Activated naive CD4-positive, alpha-beta T cell treated with anti-CD3 and anti-CD28 coated beads, Interleukin-2, amount 10 ng/mL, durations not matched to agents 7 days and 5 days (primary cell): ENCODE data around the gene MRAP2.
"Not testable (repeated sequence)": the region's sequence is repeated elsewhere in the genome, so short reads cannot be mapped to it uniquely, and the experiment has no call there.

Source experiments
- CTCF ChIA-PET: fragments of 350-600 bp; sonication (Branson Sonifier 250); formaldehyde crosslinking; loops from one replicate; lab custom pipeline; 2021; ENCODE audit warnings: antibody characterized with exemption; lab: Charles Lee
- DNase-seq: peaks from one replicate; pipeline ENCODE4 v3.0.0-alpha.2; 2020
- H3K27ac Mint-ChIP-seq: one replicate; pipeline ENCODE4 v1.8.0; 2021; ENCODE audit warnings: mild to moderate bottlenecking, moderate library complexity, mixed read lengths
- H3K27me3 Mint-ChIP-seq: one replicate; pipeline ENCODE4 v1.8.0; 2021; ENCODE audit warnings: mild to moderate bottlenecking, mixed read lengths
- H3K36me3 Mint-ChIP-seq: one replicate; pipeline ENCODE4 v1.8.0; 2021; ENCODE audit warnings: mixed read lengths
- H3K4me1 Mint-ChIP-seq: one replicate; pipeline ENCODE4 v1.8.0; 2021; ENCODE audit warnings: mixed read lengths
- H3K4me3 Mint-ChIP-seq: one replicate; pipeline ENCODE4 v1.8.0; 2021; ENCODE audit warnings: mild to moderate bottlenecking, moderate library complexity, mixed read lengths
- H3K9me3 Mint-ChIP-seq: one replicate; pipeline ENCODE4 v1.8.0; 2021; ENCODE audit warnings: mixed read lengths

The MRAP2 gene

GRCh38 chr6:84111351-84111750, 77.8 kb downstream of the MRAP2 start:
- H3K4me1 Mint-ChIP-seq, H3K36me3 Mint-ChIP-seq, CTCF ChIA-PET, DNase-seq, H3K4me3 Mint-ChIP-seq, H3K9me3 Mint-ChIP-seq, H3K27ac Mint-ChIP-seq, H3K27me3 Mint-ChIP-seq: not testable (repeated sequence)

- H3K27me3 Mint-ChIP-seq = not testable (repeated sequence)
Measured at GRCh38 chr6:84114933-84115594, 81.5 kb downstream of the MRAP2 start.

GRCh38 chr6:84118191-84118590, 84.6 kb downstream of the MRAP2 start:
- Mint-ChIP-seq H3K27ac (no peak overlapping the region), H3K4me1 (no peaks in the 10 kb centered on the region), H3K27me3 (no peaks in the 10 kb centered on the region), H3K36me3 (peaks cover 2% of the 10 kb centered on the region), H3K9me3 (peaks cover 6% of the 10 kb centered on the region), H3K4me3 (no peak overlapping the region)
- no peak for DNase-seq
- CTCF ChIA-PET = no interaction called here

More at GRCh38 chr6:84114933-84115594, 81.5 kb downstream of the MRAP2 start:
- H3K36me3 Mint-ChIP-seq, H3K27ac Mint-ChIP-seq, H3K9me3 Mint-ChIP-seq, H3K4me3 Mint-ChIP-seq, H3K4me1 Mint-ChIP-seq, DNase-seq, CTCF ChIA-PET: not testable (repeated sequence)

GRCh38 chr6:84119277-84119676, 85.7 kb downstream of the MRAP2 start:
- H3K27me3 Mint-ChIP-seq = no peaks in the 10 kb centered on the region
- H3K9me3 Mint-ChIP-seq = peaks cover 5% of the 10 kb centered on the region
- no peak overlapping the region for H3K27ac Mint-ChIP-seq
- H3K4me1 Mint-ChIP-seq = no peaks in the 10 kb centered on the region
- DNase-seq = no peak
- H3K36me3 Mint-ChIP-seq = peaks cover 2% of the 10 kb centered on the region
- CTCF ChIA-PET = no interaction called here
- no peak overlapping the region for H3K4me3 Mint-ChIP-seq

- no peaks in the 10 kb centered on the region for H3K27me3 Mint-ChIP-seq
- peaks cover 13% of the 10 kb centered on the region for H3K36me3 Mint-ChIP-seq
- DNase-seq = no peak
Measured at GRCh38 chr6:84123186-84123585, 89.6 kb downstream of the MRAP2 start.

GRCh38 chr6:84129588-84129987, 96.0 kb downstream of the MRAP2 start:
- H3K27ac Mint-ChIP-seq, H3K4me3 Mint-ChIP-seq, DNase-seq, H3K4me1 Mint-ChIP-seq, H3K9me3 Mint-ChIP-seq, H3K27me3 Mint-ChIP-seq, CTCF ChIA-PET: not testable (repeated sequence)
- H3K36me3 Mint-ChIP-seq = peaks cover 16% of the 10 kb centered on the region

More at GRCh38 chr6:84123186-84123585, 89.6 kb downstream of the MRAP2 start:
- H3K4me3 Mint-ChIP-seq = no peak overlapping the region
- H3K27ac Mint-ChIP-seq = no peak overlapping the region
- H3K9me3 Mint-ChIP-seq = no peaks in the 10 kb centered on the region
- H3K4me1 Mint-ChIP-seq = no peaks in the 10 kb centered on the region
- CTCF ChIA-PET = no interaction called here

- not testable (repeated sequence) for H3K36me3 Mint-ChIP-seq, DNase-seq, H3K4me1 Mint-ChIP-seq, H3K9me3 Mint-ChIP-seq, H3K27ac Mint-ChIP-seq, H3K4me3 Mint-ChIP-seq, H3K27me3 Mint-ChIP-seq
- CTCF ChIA-PET = interaction anchor here (0.7 kb wide), 1 partner anchor 97 kb away, joined by 3 read pairs; no protein-coding TSS in a partner anchor
Measured at GRCh38 chr6:84133385-84133784, 99.8 kb downstream of the MRAP2 start.

GRCh38 chr6:84135291-84135690, 101.7 kb downstream of the MRAP2 start:
- CTCF ChIA-PET = no interaction called here
- Mint-ChIP-seq H3K27me3 (no peaks in the 10 kb centered on the region), H3K36me3 (peaks cover 11% of the 10 kb centered on the region), H3K4me1 (no peaks in the 10 kb centered on the region), H3K9me3 (peaks cover 3% of the 10 kb centered on the region), H3K4me3 (no peak overlapping the region), H3K27ac (no peak overlapping the region)
- no peak for DNase-seq

GRCh38 chr6:84136364-84137050, 102.9 kb downstream of the MRAP2 start:
- peaks cover 13% of the 10 kb centered on the region for H3K36me3 Mint-ChIP-seq
- CTCF ChIA-PET = no interaction called here
- H3K27me3 Mint-ChIP-seq = no peaks in the 10 kb centered on the region
- peaks cover 3% of the 10 kb centered on the region for H3K9me3 Mint-ChIP-seq
- no peaks in the 10 kb centered on the region for H3K4me1 Mint-ChIP-seq
- H3K4me3 Mint-ChIP-seq = no peak overlapping the region
- no peak for DNase-seq
- no peak overlapping the region for H3K27ac Mint-ChIP-seq

- peaks cover 3% of the 10 kb centered on the region for H3K9me3 Mint-ChIP-seq
- no peak for DNase-seq
- H3K4me3 Mint-ChIP-seq = no peak overlapping the region
- peaks cover 14% of the 10 kb centered on the region for H3K36me3 Mint-ChIP-seq
- CTCF ChIA-PET = no interaction called here
- H3K27me3 Mint-ChIP-seq = no peaks in the 10 kb centered on the region
- H3K27ac Mint-ChIP-seq = no peak overlapping the region
- no peaks in the 10 kb centered on the region for H3K4me1 Mint-ChIP-seq
Measured at GRCh38 chr6:84137051-84137375, 103.4 kb downstream of the MRAP2 start.

- Mint-ChIP-seq H3K4me1 (no peaks in the 10 kb centered on the region), H3K27ac (no peak overlapping the region), H3K27me3 (no peaks in the 10 kb centered on the region), H3K4me3 (no peak overlapping the region), H3K36me3 (peaks cover 13% of the 10 kb centered on the region), H3K9me3 (no peaks in the 10 kb centered on the region)
- CTCF ChIA-PET = no interaction called here
- no peak for DNase-seq
Measured at GRCh38 chr6:84137989-84138575, 104.5 kb downstream of the MRAP2 start.

GRCh38 chr6:84139311-84139710, 105.7 kb downstream of the MRAP2 start:
- no peak for DNase-seq
- Mint-ChIP-seq H3K9me3 (no peaks in the 10 kb centered on the region), H3K27me3 (no peaks in the 10 kb centered on the region), H3K27ac (no peak overlapping the region), H3K4me3 (no peak overlapping the region), H3K4me1 (no peaks in the 10 kb centered on the region), H3K36me3 (peaks cover 8% of the 10 kb centered on the region)
- CTCF ChIA-PET = no interaction called here
